Natural killer cell (primary cell): ENCODE results near the gene MUSK. TPM values are rescaled to one million over a fixed set of nuclear protein-coding genes. Genes with fewer than 3 reads are reported as not detected.

ENCODE experiments used
- ATAC-seq, 3 donors: fragments of 150-1000 bp in 2 of 3; fragments of 200-7000 bp in 1 of 3; cut with Tn5 transposase; 1 replicate in 1 of 3; 2 replicates in 2 of 3; pipeline ENCODE4 v1.10.0; 2021; ENCODE audit warnings: mild to moderate bottlenecking in 2 of 3, moderate library complexity in 2 of 3
- DNase-seq, 2 donors: peaks; one replicate each; pipeline versions ENCODE4 v3.0.0 to v3.0.0-alpha.2; 2013 to 2021; ENCODE audit warnings: mixed read lengths in 1 of 2
- H3K27ac ChIP-seq: one replicate; pipeline ENCODE4 v1.5.1; 2013; ENCODE audit warnings: mild to moderate bottlenecking, low read length
- H3K27me3 ChIP-seq: one replicate; pipeline ENCODE4 v1.6.1; 2013; ENCODE audit warnings: low read length; ENCODE audit not compliant: control insufficient read depth, insufficient read depth
- H3K36me3 ChIP-seq: one replicate; pipeline ENCODE4 v1.6.1; 2013; ENCODE audit warnings: low read length; ENCODE audit not compliant: control insufficient read depth, insufficient read depth
- H3K4me1 ChIP-seq: one replicate; pipeline ENCODE4 v1.6.1; 2013; ENCODE audit warnings: low read length; ENCODE audit not compliant: control insufficient read depth, insufficient read depth
- H3K4me3 ChIP-seq: one replicate; pipeline ENCODE4 v1.5.1; 2013; ENCODE audit warnings: low read length
- H3K9me3 ChIP-seq: one replicate; pipeline ENCODE4 v1.6.1; 2013; ENCODE audit warnings: low read length; ENCODE audit not compliant: control insufficient read depth, insufficient read depth
- H3K27ac Mint-ChIP-seq, 2 donors: one replicate each; pipeline ENCODE4 v1.8.0; 2022; ENCODE audit warnings: mild to moderate bottlenecking in 2 of 2, mixed read lengths in 2 of 2, moderate library complexity in 1 of 2
- H3K27me3 Mint-ChIP-seq, 2 donors: one replicate each; pipeline ENCODE4 v1.8.0; 2022; ENCODE audit warnings: low read depth in 2 of 2, mixed read lengths in 2 of 2
- H3K36me3 Mint-ChIP-seq: one replicate; pipeline ENCODE4 v1.8.0; 2022; ENCODE audit warnings: mixed read lengths
- H3K4me1 Mint-ChIP-seq, 2 donors: one replicate each; pipeline ENCODE4 v1.8.0; 2022; ENCODE audit warnings: mixed read lengths in 2 of 2
- H3K4me3 Mint-ChIP-seq: one replicate; pipeline ENCODE4 v1.8.0; 2022; ENCODE audit warnings: mild to moderate bottlenecking, moderate library complexity, mixed read lengths
- H3K9me3 Mint-ChIP-seq, 2 donors: one replicate each; pipeline ENCODE4 v1.8.0; 2022; ENCODE audit warnings: mixed read lengths in 2 of 2
- CTCF ChIP-seq: fragments of 200-600 bp; IDR thresholded peaks from one replicate; pipeline ENCODE4 v1.8.0; 2022; ENCODE audit warnings: antibody characterized with exemption
- WGBS: methylation state at CpG from one replicate; pipeline ENCODE4 v1.1.7; 2013; ENCODE audit warnings: missing lambda C conversion rate; ENCODE audit not compliant: insufficient coverage; 5-methylcytosine and 5-hydroxymethylcytosine counted together
- intact Hi-C: fragments of 100-400 bp; cut with micrococcal nuclease; formaldehyde crosslinking; loops from one replicate; pipeline ENCODE4 v1.14.2; 2022
- total RNA-seq, 4 donors: library from RNA; stranded (reverse); fragments of 120-200 nt in 1 of 4; gene quantifications; one replicate each; pipeline versions ENCODE4 v1.2.3 to v1.2.4, GENCODE V29; 2013 to 2022

The MUSK gene
- total RNA-seq, 3 donors from 2014 or later (not counting 1 experiment from before 2014, with no cell fraction given) = not detected

DNA sequence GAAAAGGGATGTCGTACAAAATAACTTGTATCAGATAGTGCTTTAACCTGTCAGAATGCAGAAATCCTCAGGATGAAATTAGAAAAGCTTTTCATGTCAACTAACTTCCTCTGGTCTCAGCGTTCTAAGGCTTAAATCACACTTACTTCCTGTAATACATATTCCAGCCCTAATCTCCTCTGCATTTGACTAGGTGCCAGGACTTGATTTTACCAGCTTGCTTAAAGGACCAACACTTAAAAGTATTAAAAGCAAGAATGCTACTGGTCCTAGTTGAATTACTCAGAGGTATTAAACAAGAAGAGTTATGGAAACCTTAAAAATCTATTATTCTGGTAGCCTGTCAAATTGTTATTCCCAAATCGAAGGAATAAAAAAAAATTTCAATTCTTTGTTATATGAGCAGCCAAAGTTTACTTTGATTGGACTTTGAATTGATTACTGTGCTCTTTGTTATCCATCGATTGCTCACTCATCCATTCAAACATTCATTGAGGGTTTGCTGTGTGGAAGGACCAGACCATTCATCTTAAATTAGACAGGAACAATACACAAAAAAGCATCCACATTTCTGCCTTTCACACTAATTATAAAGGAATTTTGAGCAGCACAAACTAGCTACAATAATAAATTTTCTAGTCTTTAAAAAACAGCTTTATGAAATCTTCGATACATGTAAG is 108.7 kb downstream of the MUSK start:
- Mint-ChIP-seq H3K27ac (no peak overlapping the region), H3K27me3 (no peaks in the 10 kb centered on the region), H3K4me1 (no peaks in the 10 kb centered on the region), H3K9me3 (peaks cover 8 to 9% of the 10 kb centered on the region in 2 donors), H3K4me3 (no peak overlapping the region), H3K36me3 (no peaks in the 10 kb centered on the region)
- TF ChIP-seq CTCF = no peak
- H3K4me3 ChIP-seq = no peak overlapping the region
- DNase-seq (no peak), ATAC-seq (no peak)
- H3K27me3 ChIP-seq = no peaks in the 10 kb centered on the region
- no peaks in the 10 kb centered on the region for H3K36me3 ChIP-seq
- WGBS = 31% methylated on average over 3 of the region's 5 CpGs
- H3K4me1 ChIP-seq = no peaks in the 10 kb centered on the region
- H3K27ac ChIP-seq = no peak overlapping the region
- intact Hi-C loops = no loop called here
- H3K9me3 ChIP-seq = no peaks in the 10 kb centered on the region

- H3K36me3 ChIP-seq = no peaks in the 10 kb centered on the region
- Mint-ChIP-seq H3K9me3 (peaks cover 8 to 9% of the 10 kb centered on the region in 2 donors), H3K27ac (no peak overlapping the region), H3K36me3 (no peaks in the 10 kb centered on the region), H3K27me3 (no peaks in the 10 kb centered on the region), H3K4me1 (no peaks in the 10 kb centered on the region), H3K4me3 (no peak overlapping the region)
- no peaks in the 10 kb centered on the region for H3K4me1 ChIP-seq
- H3K27ac ChIP-seq = no peak overlapping the region
- TF ChIP-seq CTCF = no peak
- ATAC-seq (no peak), DNase-seq (no peak)
- intact Hi-C loops = no loop called here
- no peak overlapping the region for H3K4me3 ChIP-seq
- no peaks in the 10 kb centered on the region for H3K9me3 ChIP-seq
- H3K27me3 ChIP-seq = no peaks in the 10 kb centered on the region
Measured at GRCh38 chr9:110777876-110778215, 109.3 kb downstream of the MUSK start.

- 90% methylated on average over 5 of the region's 5 CpGs for WGBS
- H3K27ac Mint-ChIP-seq = no peak overlapping the region
- no peaks in the 10 kb centered on the region for H3K27me3 Mint-ChIP-seq
- no peak overlapping the region for H3K4me3 Mint-ChIP-seq
- intact Hi-C loops = no loop called here
- H3K27me3 ChIP-seq = no peaks in the 10 kb centered on the region
- no peak for TF ChIP-seq CTCF
- no peaks in the 10 kb centered on the region for H3K36me3 Mint-ChIP-seq
- no peak overlapping the region for H3K4me3 ChIP-seq
- no peaks in the 10 kb centered on the region for H3K4me1 Mint-ChIP-seq
- H3K4me1 ChIP-seq = no peaks in the 10 kb centered on the region
- H3K36me3 ChIP-seq = no peaks in the 10 kb centered on the region
- ATAC-seq (no peak), DNase-seq (no peak)
- peaks cover 5 to 12% of the 10 kb centered on the region in 2 donors for H3K9me3 Mint-ChIP-seq
- no peak overlapping the region for H3K27ac ChIP-seq
- no peaks in the 10 kb centered on the region for H3K9me3 ChIP-seq
Measured at GRCh38 chr9:110782701-110783100, 114.1 kb downstream of the MUSK start.

GRCh38 chr9:110784309-110784708 is 115.7 kb downstream of the MUSK start:
- H3K36me3 Mint-ChIP-seq = no peaks in the 10 kb centered on the region
- H3K27ac Mint-ChIP-seq = no peak overlapping the region
- H3K4me1 ChIP-seq = no peaks in the 10 kb centered on the region
- no peak for DNase-seq
- WGBS = no CpG with 5 or more reads among the region's 1 CpG
- peaks cover 1 to 10% of the 10 kb centered on the region in 2 donors for H3K9me3 Mint-ChIP-seq
- intact Hi-C loops = no loop called here
- H3K27me3 Mint-ChIP-seq = no peaks in the 10 kb centered on the region
- no peaks in the 10 kb centered on the region for H3K4me1 Mint-ChIP-seq
- no peaks in the 10 kb centered on the region for H3K9me3 ChIP-seq
- no peak overlapping the region for H3K4me3 ChIP-seq
- no peak overlapping the region for H3K27ac ChIP-seq
- TF ChIP-seq CTCF = no peak
- H3K4me3 Mint-ChIP-seq = no peak overlapping the region
- H3K36me3 ChIP-seq = no peaks in the 10 kb centered on the region
- no peaks in the 10 kb centered on the region for H3K27me3 ChIP-seq
- ATAC-seq = no peak
